Natural killer cell treated with Interleukin-12 subunit alpha and Interleukin-12 subunit beta and Interleukin-15 and Interleukin-18, amount 100 ng/mL, for 72 hours (primary cell): Measurements from ENCODE around the gene KCNAB1. TPM values are rescaled to one million over a fixed set of nuclear protein-coding genes. Genes with fewer than 3 reads are reported as not detected.
"Not testable (repeated sequence)": the region's sequence is repeated elsewhere in the genome, so short reads cannot be mapped to it uniquely, and the experiment has no call there.

Experiments
- ATAC-seq, 2 donors: fragments of 150-1000 bp; cut with Tn5 transposase in 1 of 2; sonication (Bioruptor Pico), chemical (Tn5 transposase) in 1 of 2; 2 replicates each; pipeline ENCODE4 v1.10.0; 2021
- DNase-seq: peaks from one replicate; pipeline ENCODE4 v3.0.0; 2022; ENCODE audit warnings: low spot score
- H3K27ac Mint-ChIP-seq, 2 donors: 1 replicate in 1 of 2; 2 replicates in 1 of 2; pipeline ENCODE4 v1.8.0; 2022; ENCODE audit warnings: mixed read lengths in 2 of 2, mild to moderate bottlenecking in 1 of 2, moderate library complexity in 1 of 2
- H3K27me3 Mint-ChIP-seq, 2 donors: 1 replicate in 1 of 2; 2 replicates in 1 of 2; pipeline ENCODE4 v1.8.0; 2022; ENCODE audit warnings: mixed read lengths in 2 of 2
- H3K36me3 Mint-ChIP-seq: one replicate; pipeline ENCODE4 v1.8.0; 2022; ENCODE audit warnings: mixed read lengths
- H3K4me1 Mint-ChIP-seq, 2 donors: 1 replicate in 1 of 2; 2 replicates in 1 of 2; pipeline ENCODE4 v1.8.0; 2022; ENCODE audit warnings: low read depth in 2 of 2, mixed read lengths in 2 of 2, mild to moderate bottlenecking in 1 of 2
- H3K4me3 Mint-ChIP-seq: one replicate; pipeline ENCODE4 v1.8.0; 2022; ENCODE audit warnings: mixed read lengths
- H3K9me3 Mint-ChIP-seq: 2 replicates; pipeline ENCODE4 v1.8.0; 2022; ENCODE audit warnings: mixed read lengths
- total RNA-seq, 2 donors: library from RNA; stranded (reverse); gene quantifications; one replicate each; pipeline ENCODE4 v1.2.3, GENCODE V29; 2022

The KCNAB1 gene
- total RNA-seq, 2 donors from 2014 or later = not detected

GRCh38 chr3:156174229-156174847 lies 54.0 kb downstream of the KCNAB1 start:
- DNase-seq = no peak
- H3K36me3 Mint-ChIP-seq = no peaks in the 10 kb centered on the region
- peaks cover 12 to 18% of the 10 kb centered on the region in 2 donors for H3K27me3 Mint-ChIP-seq
- H3K27ac Mint-ChIP-seq = no peak overlapping the region
- no peaks in the 10 kb centered on the region for H3K9me3 Mint-ChIP-seq
- ATAC-seq = no peak
- H3K4me3 Mint-ChIP-seq = no peak overlapping the region
- H3K4me1 Mint-ChIP-seq = no peaks in the 10 kb centered on the region

- DNase-seq (no peak), ATAC-seq (no peak)
- no peaks in the 10 kb centered on the region for H3K9me3 Mint-ChIP-seq
- no peaks in the 10 kb centered on the region for H3K4me1 Mint-ChIP-seq
- no peaks in the 10 kb centered on the region for H3K36me3 Mint-ChIP-seq
- no peak overlapping the region for H3K4me3 Mint-ChIP-seq
- H3K27ac Mint-ChIP-seq = no peak overlapping the region
- H3K27me3 Mint-ChIP-seq = peaks cover 8 to 14% of the 10 kb centered on the region in 2 donors
These were observed 55.2 kb downstream of the KCNAB1 start for GRCh38 chr3:156175570-156175969.

- no peak for ATAC-seq
- H3K27me3 Mint-ChIP-seq = peaks cover 9 to 17% of the 10 kb centered on the region in 2 donors
- H3K27ac Mint-ChIP-seq = no peak overlapping the region
- DNase-seq = no peak
- H3K36me3 Mint-ChIP-seq = no peaks in the 10 kb centered on the region
- H3K9me3 Mint-ChIP-seq = no peaks in the 10 kb centered on the region
- H3K4me3 Mint-ChIP-seq = no peak overlapping the region
- no peaks in the 10 kb centered on the region for H3K4me1 Mint-ChIP-seq
These were observed 55.7 kb downstream of the KCNAB1 start for GRCh38 chr3:156176048-156176447.

- no peaks in the 10 kb centered on the region for H3K9me3 Mint-ChIP-seq
- ATAC-seq = no peak
- no peak overlapping the region for H3K27ac Mint-ChIP-seq
- DNase-seq = no peak
- H3K27me3 Mint-ChIP-seq = peaks cover 12 to 15% of the 10 kb centered on the region in 2 donors
- no peaks in the 10 kb centered on the region for H3K4me1 Mint-ChIP-seq
- no peaks in the 10 kb centered on the region for H3K36me3 Mint-ChIP-seq
- no peak overlapping the region for H3K4me3 Mint-ChIP-seq
These were observed 56.3 kb downstream of the KCNAB1 start for GRCh38 chr3:156176629-156177210.

GRCh38 chr3:156180077-156180476 lies 59.7 kb downstream of the KCNAB1 start:
- Mint-ChIP-seq H3K9me3 (no peaks in the 10 kb centered on the region), H3K4me3 (no peak overlapping the region), H3K27me3 (peaks cover 5 to 8% of the 10 kb centered on the region in 2 donors), H3K4me1 (no peaks in the 10 kb centered on the region), H3K36me3 (no peaks in the 10 kb centered on the region), H3K27ac (no peak overlapping the region)
- no peak for DNase-seq
- no peak for ATAC-seq

GRCh38 chr3:156181509-156181908 lies 61.1 kb downstream of the KCNAB1 start:
- peaks cover 7 to 16% of the 10 kb centered on the region in 2 donors for H3K27me3 Mint-ChIP-seq
- DNase-seq (no peak), ATAC-seq (no peak)
- H3K36me3 Mint-ChIP-seq = no peaks in the 10 kb centered on the region
- no peak overlapping the region for H3K4me3 Mint-ChIP-seq
- H3K4me1 Mint-ChIP-seq = no peaks in the 10 kb centered on the region
- H3K27ac Mint-ChIP-seq = no peak overlapping the region
- no peaks in the 10 kb centered on the region for H3K9me3 Mint-ChIP-seq

GRCh38 chr3:156183396-156183795 lies 63.0 kb downstream of the KCNAB1 start:
- Mint-ChIP-seq H3K9me3 (no peaks in the 10 kb centered on the region), H3K4me1 (no peaks in the 10 kb centered on the region), H3K27me3 (peaks cover 14 to 30% of the 10 kb centered on the region in 2 donors), H3K4me3 (no peak overlapping the region), H3K27ac (no peak overlapping the region), H3K36me3 (no peaks in the 10 kb centered on the region)
- ATAC-seq = peak in 1 of 2 donors; percentile 31
- DNase-seq = no peak

GRCh38 chr3:156184156-156184555 lies 63.8 kb downstream of the KCNAB1 start:
- no peak overlapping the region for H3K4me3 Mint-ChIP-seq
- H3K4me1 Mint-ChIP-seq = no peaks in the 10 kb centered on the region
- ATAC-seq = no peak
- H3K27me3 Mint-ChIP-seq = peaks cover 14 to 30% of the 10 kb centered on the region in 2 donors
- DNase-seq = no peak
- H3K27ac Mint-ChIP-seq = no peak overlapping the region
- no peaks in the 10 kb centered on the region for H3K9me3 Mint-ChIP-seq
- H3K36me3 Mint-ChIP-seq = no peaks in the 10 kb centered on the region

- no peaks in the 10 kb centered on the region for H3K36me3 Mint-ChIP-seq
- H3K27me3 Mint-ChIP-seq = peaks cover 12 to 22% of the 10 kb centered on the region in 2 donors
- no peak overlapping the region for H3K4me3 Mint-ChIP-seq
- ATAC-seq (no peak), DNase-seq (no peak)
- no peak overlapping the region for H3K27ac Mint-ChIP-seq
- no peaks in the 10 kb centered on the region for H3K9me3 Mint-ChIP-seq
- H3K4me1 Mint-ChIP-seq = no peaks in the 10 kb centered on the region
These were observed 66.9 kb downstream of the KCNAB1 start for GRCh38 chr3:156187146-156187769.

- no peaks in the 10 kb centered on the region for H3K4me1 Mint-ChIP-seq
- H3K27ac Mint-ChIP-seq = no peak overlapping the region
- DNase-seq (no peak), ATAC-seq (no peak)
- no peaks in the 10 kb centered on the region for H3K9me3 Mint-ChIP-seq
- H3K4me3 Mint-ChIP-seq = no peak overlapping the region
- H3K36me3 Mint-ChIP-seq = no peaks in the 10 kb centered on the region
- H3K27me3 Mint-ChIP-seq = peaks cover 15 to 22% of the 10 kb centered on the region in 2 donors
These were observed 68.4 kb downstream of the KCNAB1 start for GRCh38 chr3:156188757-156189156.

GRCh38 chr3:156189927-156190326 lies 69.5 kb downstream of the KCNAB1 start:
- no peaks in the 10 kb centered on the region for H3K4me1 Mint-ChIP-seq
- no peak overlapping the region for H3K4me3 Mint-ChIP-seq
- DNase-seq = no peak

GRCh38 chr3:156194945-156195344 lies 74.6 kb downstream of the KCNAB1 start:
- not testable (repeated sequence) for H3K4me1 Mint-ChIP-seq, H3K4me3 Mint-ChIP-seq, H3K27ac Mint-ChIP-seq, H3K9me3 Mint-ChIP-seq, ATAC-seq, DNase-seq, H3K36me3 Mint-ChIP-seq
- H3K27me3 Mint-ChIP-seq = peaks cover 8 to 32% of the 10 kb centered on the region in 2 donors

More at GRCh38 chr3:156189927-156190326, 69.5 kb downstream of the KCNAB1 start:
- Mint-ChIP-seq H3K36me3 (no peaks in the 10 kb centered on the region), H3K27me3 (peaks cover 15 to 22% of the 10 kb centered on the region in 2 donors), H3K9me3 (no peaks in the 10 kb centered on the region), H3K27ac (no peak overlapping the region)
- no peak for ATAC-seq

- not testable (repeated sequence) for H3K36me3 Mint-ChIP-seq, H3K4me3 Mint-ChIP-seq, H3K27ac Mint-ChIP-seq, H3K4me1 Mint-ChIP-seq, ATAC-seq, DNase-seq, H3K9me3 Mint-ChIP-seq
- peaks cover 10 to 33% of the 10 kb centered on the region in 2 donors for H3K27me3 Mint-ChIP-seq
These were observed 76.8 kb downstream of the KCNAB1 start for GRCh38 chr3:156197152-156197551.
